K562 (cell line): Measurements from ENCODE around the gene AGO1. TPM values are rescaled to one million over a fixed set of nuclear protein-coding genes. Genes with fewer than 3 reads are reported as not detected.

ENCODE experiments used
- ARNT ChIP-seq, 2 experiments: fragments of 450-650 bp; IDR thresholded peaks; 2 replicates each; pipeline ENCODE4 v1.6.1; 2016; ENCODE audit warnings: mild to moderate bottlenecking in 1 of 2
- CREB3L1 ChIP-seq: fragments of 450-650 bp; IDR thresholded peaks from 2 replicates; pipeline ENCODE4 v1.6.1; 2014; ENCODE audit warnings: low read depth, mild to moderate bottlenecking, moderate library complexity, borderline replicate concordance
- CTBP1 ChIP-seq: fragments of 450-650 bp; IDR thresholded peaks from 2 replicates; pipeline ENCODE4 v1.6.1; 2016; ENCODE audit warnings: borderline replicate concordance
- DACH1 ChIP-seq: fragments of 450-650 bp; IDR thresholded peaks from 2 replicates; pipeline ENCODE4 v1.6.1; 2018; ENCODE audit not compliant: partially characterized antibody
- DDX20 ChIP-seq: fragments of 450-650 bp; IDR thresholded peaks from 2 replicates; pipeline ENCODE4 v1.6.1; 2016; ENCODE audit warnings: missing genetic modification characterization, low read depth, mild to moderate bottlenecking, missing compliant biosample characterization, moderate library complexity
- DNMT1 ChIP-seq: fragments of 450-650 bp; IDR thresholded peaks from 2 replicates; pipeline ENCODE4 v1.6.1; 2016; ENCODE audit warnings: antibody characterized with exemption, mild to moderate bottlenecking
- ELF2 ChIP-seq: fragments of 250-450 bp; sonication (Bioruptor Pico); IDR thresholded peaks from 2 replicates; pipeline ENCODE4 v1.5.0; 2021; ENCODE audit warnings: mild to moderate bottlenecking
- FOXM1 ChIP-seq, 2 experiments: fragments of 450-650 bp in 1 of 2; sonication (generic) in 1 of 2; formaldehyde crosslinking in 1 of 2; IDR thresholded peaks; 2 replicates each; pipeline versions ENCODE4 v1.6.1 to v1.9.0; 2017 to 2022; ENCODE audit warnings: low read depth in 2 of 2, mild to moderate bottlenecking in 2 of 2, missing genetic modification reagents in 1 of 2, moderate library complexity in 1 of 2
- FOXP1 ChIP-seq: sonication (generic); formaldehyde crosslinking; IDR thresholded peaks from 2 replicates; pipeline ENCODE4 v1.8.0; 2022; ENCODE audit warnings: mild to moderate bottlenecking, missing genetic modification reagents
- HDAC6 ChIP-seq: IDR thresholded peaks from 2 replicates; pipeline ENCODE4 v1.6.1; 2012; ENCODE audit warnings: low read depth, mild to moderate bottlenecking, control low read depth, inconsistent platforms, low read length, moderate library complexity
- ILF3 ChIP-seq: fragments of 450-650 bp; IDR thresholded peaks from 2 replicates; pipeline ENCODE4 v1.6.1; 2018; ENCODE audit warnings: antibody characterized with exemption, mild to moderate bottlenecking, moderate library complexity, borderline replicate concordance
- MCM2 ChIP-seq: fragments of 450-650 bp; IDR thresholded peaks from 2 replicates; pipeline ENCODE4 v1.6.1; 2017; ENCODE audit warnings: low read depth, mild to moderate bottlenecking
- MEF2A ChIP-seq: IDR thresholded peaks from 2 replicates; pipeline ENCODE4 v1.6.1; 2011; ENCODE audit warnings: low read depth, mild to moderate bottlenecking, low read length, moderate library complexity; ENCODE audit not compliant: control insufficient read depth
- MNT ChIP-seq, 2 experiments: fragments of 450-650 bp; conservative IDR thresholded peaks; 2 replicates each; pipeline ENCODE4 v1.6.1; 2017; ENCODE audit warnings: mild to moderate bottlenecking in 2 of 2, moderate library complexity in 2 of 2
- RAD51 ChIP-seq: fragments of 450-650 bp; IDR thresholded peaks from 2 replicates; pipeline ENCODE4 v1.7.1; 2016; ENCODE audit warnings: low read depth, mild to moderate bottlenecking, borderline replicate concordance
- RFX5 ChIP-seq: IDR thresholded peaks from 2 replicates; pipeline ENCODE4 v1.6.1; 2011; ENCODE audit warnings: low read depth, mild to moderate bottlenecking, improper control_type of control experiment, low read length
- SAP30 ChIP-seq: fragments of 200-600 bp; sonication (generic); IDR thresholded peaks from 2 replicates; pipeline ENCODE4 v1.6.1; 2012; ENCODE audit warnings: borderline replicate concordance, low read depth, mild to moderate bottlenecking, moderate library complexity, low read length, control low read depth, inconsistent platforms; ENCODE audit not compliant: insufficient read depth, poor library complexity, severe bottlenecking
- SMC3 ChIP-seq: conservative IDR thresholded peaks from 2 replicates; pipeline ENCODE4 v1.6.1; 2011; ENCODE audit warnings: low read depth, low read length, improper control_type of control experiment; ENCODE audit not compliant: insufficient read depth
- ZEB2 ChIP-seq: fragments of 450-650 bp; IDR thresholded peaks from 2 replicates; pipeline ENCODE4 v1.6.1; 2016
- ZKSCAN3 ChIP-seq: fragments of 250-450 bp; sonication (Bioruptor Pico); IDR thresholded peaks from 2 replicates; pipeline ENCODE4 v1.4.0; 2020
- ZNF175 ChIP-seq: fragments of 200-800 bp; sonication (Bioruptor generic); IDR thresholded peaks from 2 replicates; pipeline ENCODE4 v1.6.1; 2016; ENCODE audit warnings: low read depth, mild to moderate bottlenecking, missing genetic modification characterization, missing compliant biosample characterization
- ZNF239 ChIP-seq: fragments of 250-450 bp; sonication (Bioruptor Pico); IDR thresholded peaks from 2 replicates; pipeline ENCODE4 v1.4.0; 2020; ENCODE audit warnings: mild to moderate bottlenecking
- ZNF696 ChIP-seq: fragments of 250-450 bp; sonication (Bioruptor Pico); conservative IDR thresholded peaks from 2 replicates; pipeline ENCODE4 v1.4.0; 2020; ENCODE audit warnings: mild to moderate bottlenecking, moderate library complexity
- ZNF740 ChIP-seq, 3 experiments: fragments of 200-800 bp in 1 of 3; sonication (Bioruptor generic) in 1 of 3; sonication (generic) in 1 of 3; formaldehyde crosslinking in 1 of 3; IDR thresholded peaks; 2 replicates each; pipeline versions ENCODE4 v1.6.1 to v1.8.0; 2016 to 2022; ENCODE audit warnings: mild to moderate bottlenecking in 2 of 3, missing compliant biosample characterization in 2 of 3, missing genetic modification characterization in 2 of 3, missing genetic modification reagents in 1 of 3
- polyA plus RNA-seq, 8 experiments: library from polyadenylated mRNA; depleted of rRNA in 4 of 8; stranded (reverse) in 5 of 8; unstranded in 3 of 8; fragments of >200 nt; fragmentation: Nextera tagmentation in 2 of 8; fragmentation: Illumina TruSeq in 1 of 8; extraction: Ambion mirVana in 2 of 8; extraction: Trizol in 1 of 8; gene quantifications; 2 replicates each; pipeline versions ENCODE4 v1.2.1 to v1.2.3, GENCODE V29; 2011 to 2014; ENCODE audit warnings: inconsistent platforms in 1 of 8, missing spikeins in 1 of 8
- total RNA-seq, 7 experiments: library from RNA; depleted of rRNA in 6 of 7; stranded (reverse); fragments of >200 nt in 6 of 7; fragmentation: Illumina TruSeq in 2 of 7; extraction: Trizol in 2 of 7; gene quantifications; 2 replicates each; pipeline versions ENCODE4 v1.2.1 to v1.2.3, GENCODE V29; 2011 to 2021; ENCODE audit warnings: low replicate concordance in 1 of 7

AGO1 gene
- total and polyA plus RNA-seq, 9 of the 15 experiments (the other 6 are each of a cell fraction or from before 2014, with no cell fraction given): 7.3 to 64.2 (median 26.0) TPM

GRCh38 chr1:35881850-35882273 lies 1.1 kb upstream of the AGO1 start (continued):
- TF ChIP-seq CREB3L1 (no peak), DACH1 (peak; percentile 78), ZKSCAN3 (no peak), SMC3 (no peak), ZNF239 (CRISPR knock-in tag) (no peak), CTBP1 (peak; percentile 97), ZEB2 (peak; percentile 87), ILF3 (no peak), DDX20 (tag) (no peak), MCM2 (no peak), ZNF740 (CRISPR knock-in tag; IDR thresholded peaks at IDR 0.05) (no peak), ZNF740 (tag; IDR thresholded peaks at IDR 0.05) (no peak), HDAC6 (no peak), RFX5 (no peak), RAD51 (peak; percentile 27; the same call in 1 of the 2 replicates), ZNF175 (CRISPR knock-in tag) (no peak), FOXM1 (IDR thresholded peaks at IDR 0.05; ENCODE audit: low read depth) (peak; percentile 28; the same call in 1 of the 2 replicates), FOXM1 (CRISPR knock-in tag; IDR thresholded peaks at IDR 0.05; ENCODE audit: low read depth) (no peak), SAP30 (peak; percentile 85), DNMT1 (no peak), MNT (conservative IDR thresholded peaks at IDR 0.05) (peak; percentile 96 to 98), ZNF696 (CRISPR knock-in tag) (no peak), MEF2A (no peak), FOXP1 (CRISPR knock-in tag) (no peak), ARNT (IDR thresholded peaks at IDR 0.05) (peak in 1 of 2 experiments; percentile 72; a peak in 1 of 4 replicates), ELF2 (CRISPR knock-in tag) (no peak)
